ENCODE results near the gene KIFBP.
"Not testable (repeated sequence)": the region's sequence is repeated elsewhere in the genome, so short reads cannot be mapped to it uniquely, and the experiment has no call there.

KIFBP gene, protein sequence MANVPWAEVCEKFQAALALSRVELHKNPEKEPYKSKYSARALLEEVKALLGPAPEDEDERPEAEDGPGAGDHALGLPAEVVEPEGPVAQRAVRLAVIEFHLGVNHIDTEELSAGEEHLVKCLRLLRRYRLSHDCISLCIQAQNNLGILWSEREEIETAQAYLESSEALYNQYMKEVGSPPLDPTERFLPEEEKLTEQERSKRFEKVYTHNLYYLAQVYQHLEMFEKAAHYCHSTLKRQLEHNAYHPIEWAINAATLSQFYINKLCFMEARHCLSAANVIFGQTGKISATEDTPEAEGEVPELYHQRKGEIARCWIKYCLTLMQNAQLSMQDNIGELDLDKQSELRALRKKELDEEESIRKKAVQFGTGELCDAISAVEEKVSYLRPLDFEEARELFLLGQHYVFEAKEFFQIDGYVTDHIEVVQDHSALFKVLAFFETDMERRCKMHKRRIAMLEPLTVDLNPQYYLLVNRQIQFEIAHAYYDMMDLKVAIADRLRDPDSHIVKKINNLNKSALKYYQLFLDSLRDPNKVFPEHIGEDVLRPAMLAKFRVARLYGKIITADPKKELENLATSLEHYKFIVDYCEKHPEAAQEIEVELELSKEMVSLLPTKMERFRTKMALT

DNA sequence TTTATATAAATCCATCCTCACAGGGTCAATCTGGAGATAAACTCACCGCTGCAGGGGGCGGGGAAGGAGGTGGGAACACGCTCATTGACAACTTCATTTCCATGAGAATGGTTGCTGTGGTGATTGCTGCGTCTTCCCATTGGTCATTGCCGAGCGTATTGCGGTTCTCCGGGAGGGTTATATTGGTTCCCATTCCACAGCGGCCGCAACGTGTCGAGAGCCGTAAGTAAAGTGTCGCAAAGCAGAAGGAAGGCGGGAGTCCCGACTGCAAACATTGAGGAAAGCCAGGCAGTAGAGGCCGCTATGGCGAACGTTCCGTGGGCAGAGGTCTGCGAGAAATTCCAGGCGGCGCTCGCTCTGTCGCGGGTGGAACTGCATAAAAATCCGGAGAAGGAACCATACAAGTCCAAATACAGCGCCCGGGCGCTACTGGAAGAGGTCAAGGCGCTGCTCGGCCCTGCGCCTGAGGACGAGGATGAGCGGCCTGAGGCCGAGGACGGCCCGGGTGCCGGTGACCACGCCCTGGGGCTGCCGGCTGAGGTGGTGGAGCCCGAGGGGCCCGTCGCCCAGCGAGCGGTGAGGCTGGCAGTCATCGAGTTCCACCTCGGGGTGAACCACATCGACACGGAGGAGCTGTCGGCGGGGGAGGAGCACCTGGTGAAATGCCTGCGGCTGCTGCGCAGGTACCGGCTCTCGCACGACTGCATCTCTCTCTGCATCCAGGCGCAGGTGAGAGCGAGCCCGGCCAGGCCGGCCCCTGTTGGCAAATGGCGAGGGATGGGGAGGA, at the start of gene KIFBP:
KIFBP (plus strand) TSS at position 274 of the 787 bp plus-strand sequence; CDS start at position 304, 30 bp downstream.
- DNase-seq (ENCODE audit: low read depth in 2 of 2): peak; percentile 51 to 54

DNA sequence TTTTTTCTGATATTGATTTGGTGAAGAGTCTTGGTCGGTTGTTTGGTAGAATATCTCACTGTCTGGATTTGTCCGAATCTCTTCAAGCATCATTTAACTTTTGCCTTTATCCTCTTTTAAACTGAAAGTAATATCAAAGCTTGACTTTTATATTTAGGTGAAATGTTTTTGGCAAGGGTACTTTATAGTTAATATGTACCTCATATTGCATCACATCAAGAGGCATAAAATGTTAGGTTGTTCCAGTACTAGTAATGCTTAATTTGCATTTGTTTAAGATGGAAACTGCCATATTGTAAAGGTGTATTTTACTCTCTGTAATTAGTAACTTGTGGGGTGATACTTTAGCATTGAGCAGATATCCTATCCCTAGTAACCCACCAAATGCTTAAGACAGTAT, 49.7 kb upstream of the KIFBP start:
- no peak for DNase-seq (ENCODE audit: low read depth in 2 of 2)

DNA sequence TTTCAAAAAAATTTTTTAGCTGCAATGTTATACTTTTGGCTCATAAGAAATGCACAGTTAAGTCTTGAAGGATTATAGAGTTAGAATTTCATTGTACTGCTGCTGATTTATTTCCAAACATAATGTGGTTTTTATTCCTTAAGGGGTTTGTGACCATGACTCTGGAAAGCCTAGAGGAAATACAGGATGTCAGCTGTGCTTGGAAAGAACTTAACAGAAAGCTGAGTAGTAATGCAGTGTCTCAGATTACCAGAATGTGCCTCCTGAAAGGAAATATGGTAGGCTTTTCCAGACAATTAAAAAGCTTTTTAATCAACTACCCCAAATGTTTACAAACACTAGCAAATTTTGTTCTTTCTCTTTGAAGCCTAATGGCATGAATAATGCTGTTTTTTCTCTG, 47.7 kb upstream of the KIFBP start:
- not testable (repeated sequence) for DNase-seq (ENCODE audit: low read depth in 2 of 2)

DNA sequence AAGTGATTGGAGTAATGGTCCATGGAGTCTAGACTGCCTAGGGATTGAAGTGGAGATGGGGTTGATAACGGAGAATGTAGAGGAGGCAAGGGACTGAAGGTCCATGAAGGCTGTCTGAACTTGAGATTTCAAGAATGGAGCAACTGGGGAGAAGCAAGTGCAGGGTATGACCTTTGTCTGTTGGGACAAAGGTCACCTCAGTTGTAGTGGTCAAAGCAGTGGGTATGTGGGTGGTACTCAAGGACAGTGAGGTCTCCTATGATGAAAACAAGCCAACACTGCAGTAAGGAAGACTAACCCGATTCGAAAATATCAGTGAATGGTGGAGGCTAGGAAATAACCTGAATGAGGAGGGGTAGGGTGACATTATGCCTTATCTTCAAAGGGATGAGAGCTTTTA, 38.0 kb upstream of the KIFBP start:
- no peak for DNase-seq (ENCODE audit: low read depth in 2 of 2)

DNA sequence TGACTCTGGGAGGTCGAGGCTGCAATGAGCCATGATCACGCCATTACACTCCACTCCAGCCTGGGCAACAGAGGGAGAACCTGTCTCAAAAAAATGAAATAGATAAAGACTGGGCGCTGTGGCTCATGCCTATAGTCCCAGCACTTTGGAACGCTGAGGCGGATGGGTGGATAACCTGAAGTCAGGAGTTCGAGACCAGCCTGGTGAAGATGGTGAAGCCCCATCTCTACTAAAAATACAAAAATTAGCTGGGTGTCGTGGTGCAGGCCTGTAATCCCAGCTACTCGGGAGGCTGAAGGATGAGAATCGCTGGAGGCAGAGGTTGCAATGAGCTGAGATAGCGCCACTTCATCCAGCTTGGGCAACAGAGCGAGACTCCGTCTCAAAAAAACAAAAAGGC, 33.7 kb upstream of the KIFBP start:
- no peak for DNase-seq (ENCODE audit: low read depth in 2 of 2)

DNA sequence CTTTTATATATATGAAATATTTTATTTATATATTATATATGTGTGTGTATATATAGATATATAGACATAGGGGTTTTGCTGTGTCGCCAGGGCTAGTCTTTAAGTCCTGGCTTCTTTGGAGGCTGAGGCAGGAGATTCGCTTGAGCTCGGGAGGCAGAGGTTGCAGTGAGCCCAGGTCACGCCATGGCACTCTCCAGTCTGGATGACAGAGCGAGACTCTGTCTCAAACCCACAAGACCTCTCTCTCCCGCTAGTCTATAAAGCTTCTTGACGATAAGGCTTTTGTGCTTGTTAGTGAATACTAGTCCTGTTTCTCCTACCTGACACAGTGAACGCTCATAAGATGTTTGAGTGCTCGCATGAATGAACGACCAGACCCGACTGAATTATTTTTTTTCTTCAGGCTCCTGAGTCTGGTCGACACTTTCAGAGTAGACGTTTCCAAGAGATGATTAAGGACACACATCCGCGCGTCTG, 33.2 kb upstream of the KIFBP start:
- no peak for DNase-seq (ENCODE audit: low read depth in 2 of 2)

DNA sequence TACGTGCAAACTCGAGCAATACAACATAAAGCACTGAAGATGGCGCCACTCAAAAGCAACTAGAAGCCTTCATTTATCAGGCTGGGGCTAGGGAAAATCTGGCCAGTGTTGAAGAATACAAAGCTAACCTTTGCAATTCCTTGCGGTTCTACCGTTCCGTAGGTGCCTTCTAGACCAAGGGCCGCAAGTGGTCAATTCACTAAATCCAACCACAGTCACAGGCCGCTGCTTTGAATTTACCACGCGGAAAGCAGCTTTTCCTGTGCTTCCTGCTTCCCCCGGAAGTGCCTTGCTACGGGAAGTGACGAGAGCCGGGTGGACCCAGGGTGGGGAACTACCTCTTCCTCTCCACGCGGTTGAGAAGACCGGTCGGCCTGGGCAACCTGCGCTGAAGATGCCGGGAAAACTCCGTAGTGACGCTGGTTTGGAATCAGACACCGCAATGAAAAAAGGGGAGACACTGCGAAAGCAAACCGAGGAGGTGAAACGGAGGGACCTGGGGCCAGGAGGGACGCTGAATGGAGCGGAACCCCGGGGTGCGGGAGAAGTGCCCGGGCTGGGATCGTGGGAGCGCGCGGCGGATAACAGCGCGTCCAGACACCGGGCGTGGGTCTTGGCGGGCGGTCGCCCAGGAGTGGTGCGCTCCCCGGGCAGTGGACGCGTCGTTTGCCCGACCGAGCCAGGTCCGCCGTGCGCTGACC, 32.6 kb upstream of the KIFBP start, which contains the start of gene DDX21:
DDX21 (plus strand) TSS at position 339 of the 701 bp plus-strand sequence; CDS start at position 395, 56 bp downstream.
- peak; percentile 71 to 78 for DNase-seq (ENCODE audit: low read depth in 2 of 2)

DNA sequence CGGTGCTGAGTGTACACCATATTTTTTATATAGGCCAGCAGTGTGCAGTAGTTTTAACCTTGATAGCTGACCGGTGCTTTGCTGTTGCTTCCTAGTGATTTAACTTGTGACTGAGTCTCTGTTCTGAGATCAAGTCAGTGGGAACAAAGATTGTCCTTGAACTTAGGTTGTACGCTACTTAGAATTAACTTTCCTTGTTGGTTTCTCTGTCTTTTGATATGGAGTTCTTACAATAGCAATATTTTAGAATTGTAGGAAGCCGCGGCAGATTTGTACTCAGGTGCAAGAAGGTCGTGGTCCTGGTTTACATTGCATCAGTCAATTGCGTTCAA, 31.4 kb upstream of the KIFBP start:
- DNase-seq (ENCODE audit: low read depth in 2 of 2): peak in 1 of 2 donors; percentile 3

DNA sequence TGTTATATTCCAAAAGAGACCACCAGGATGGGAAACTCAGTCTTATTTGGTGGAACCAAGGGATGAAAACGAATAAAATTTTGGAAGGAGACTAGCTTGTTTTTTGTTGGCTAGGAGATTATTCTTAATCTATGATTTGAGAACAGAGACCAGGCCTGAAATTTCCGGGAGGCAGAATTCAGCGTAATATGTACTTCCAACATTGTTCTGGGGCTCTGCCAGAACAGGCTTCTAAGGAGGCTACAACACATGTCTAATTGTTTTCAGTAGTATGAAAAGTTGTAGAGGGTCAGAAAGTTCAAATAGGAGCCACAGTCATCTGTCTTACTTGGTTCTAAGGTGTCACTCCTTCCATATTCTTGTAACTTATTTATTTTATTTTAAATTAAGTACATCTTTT, 30.9 kb upstream of the KIFBP start:
- DNase-seq (ENCODE audit: low read depth in 2 of 2): no peak

DNA sequence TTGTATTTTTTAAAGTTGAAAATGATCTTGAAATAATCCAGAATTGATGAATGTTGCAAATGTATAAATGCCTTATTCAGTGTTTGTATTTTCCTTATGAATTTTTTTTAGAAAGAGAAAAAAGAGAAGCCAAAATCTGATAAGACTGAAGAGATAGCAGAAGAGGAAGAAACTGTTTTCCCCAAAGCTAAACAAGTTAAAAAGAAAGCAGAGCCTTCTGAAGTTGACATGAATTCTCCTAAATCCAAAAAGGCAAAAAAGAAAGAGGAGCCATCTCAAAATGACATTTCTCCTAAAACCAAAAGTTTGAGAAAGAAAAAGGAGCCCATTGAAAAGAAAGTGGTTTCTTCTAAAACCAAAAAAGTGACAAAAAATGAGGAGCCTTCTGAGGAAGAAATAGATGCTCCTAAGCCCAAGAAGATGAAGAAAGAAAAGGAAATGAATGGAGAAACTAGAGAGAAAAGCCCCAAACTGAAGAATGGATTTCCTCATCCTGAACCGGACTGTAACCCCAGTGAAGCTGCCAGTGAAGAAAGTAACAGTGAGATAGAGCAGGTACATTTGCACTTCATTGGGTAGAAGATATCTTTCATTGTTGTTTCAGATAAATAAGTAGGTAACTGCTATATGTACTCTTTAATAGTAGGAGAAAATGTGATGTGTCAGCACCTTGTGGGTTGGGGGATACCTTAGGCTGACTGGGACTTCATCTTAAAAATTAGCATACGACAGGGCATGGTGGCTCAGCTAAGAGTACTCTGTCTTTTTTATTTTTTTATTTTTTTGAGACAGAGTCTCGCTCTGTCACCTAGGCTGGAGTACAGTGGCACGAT, 28.7 kb upstream of the KIFBP start:
- DNase-seq (ENCODE audit: low read depth in 2 of 2): no peak

DNA sequence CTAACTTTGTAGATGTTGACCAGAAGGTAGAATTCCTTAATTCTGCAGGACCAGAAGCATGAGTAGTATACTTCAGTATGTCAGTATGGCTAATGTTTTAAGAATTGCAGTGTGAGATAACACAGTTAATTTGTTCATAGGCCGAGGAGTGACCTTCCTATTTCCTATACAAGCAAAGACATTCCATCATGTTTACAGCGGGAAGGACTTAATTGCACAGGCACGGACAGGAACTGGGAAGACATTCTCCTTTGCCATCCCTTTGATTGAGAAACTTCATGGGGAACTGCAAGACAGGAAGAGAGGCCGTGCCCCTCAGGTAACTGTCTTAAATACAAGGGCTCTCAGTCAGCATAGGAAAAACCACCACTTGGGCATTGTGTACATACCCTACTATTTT, 25.5 kb upstream of the KIFBP start:
- no peak for DNase-seq (ENCODE audit: low read depth in 2 of 2)

DNA sequence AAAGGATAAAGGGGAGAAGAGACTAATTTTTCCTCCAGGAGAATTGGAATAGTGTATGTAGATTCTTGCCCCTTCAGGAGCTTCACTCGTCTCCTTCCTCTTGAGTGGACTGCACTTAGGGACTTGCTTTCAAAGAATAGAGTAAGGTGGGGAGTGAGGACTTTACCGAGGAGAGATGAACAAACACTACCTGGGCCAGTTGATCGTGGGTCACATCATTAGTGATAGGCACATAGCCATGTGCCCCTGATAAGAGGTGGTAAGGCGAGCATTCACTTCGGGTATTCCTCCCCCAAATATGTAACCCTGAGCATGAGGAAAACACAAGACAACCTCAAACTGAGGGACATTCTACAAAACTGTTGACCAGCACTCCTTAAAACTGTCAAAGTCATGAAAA, 14.6 kb upstream of the KIFBP start:
- DNase-seq (ENCODE audit: low read depth in 2 of 2): no peak

DNA sequence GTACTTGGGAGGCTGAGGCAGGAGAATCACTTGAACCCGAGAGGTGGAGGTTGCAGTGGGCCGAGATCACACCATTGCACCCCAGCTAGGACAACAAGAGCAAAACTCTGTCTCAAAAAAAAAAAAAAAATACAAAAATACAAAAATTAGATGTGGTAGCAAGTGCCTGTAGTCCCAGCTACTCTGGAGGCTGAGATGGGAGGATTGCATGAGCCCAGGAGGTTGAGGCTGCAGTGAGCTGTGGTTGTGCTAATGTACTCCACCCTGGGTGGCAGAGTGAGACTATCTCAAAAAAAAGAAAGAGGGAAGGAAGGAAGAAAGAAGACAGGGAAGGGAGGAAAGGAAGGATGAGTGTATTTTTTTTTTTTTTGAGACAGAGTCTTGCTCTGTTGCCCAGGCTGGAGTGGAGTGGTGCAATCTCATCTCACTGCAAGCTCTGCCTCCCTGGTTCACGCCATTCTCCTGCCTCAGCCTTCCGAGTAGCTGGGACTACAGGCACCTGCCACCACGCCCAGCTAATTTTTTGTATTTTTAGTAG, 12.6 kb upstream of the KIFBP start:
- DNase-seq (ENCODE audit: low read depth in 2 of 2): not testable (repeated sequence)

DNA sequence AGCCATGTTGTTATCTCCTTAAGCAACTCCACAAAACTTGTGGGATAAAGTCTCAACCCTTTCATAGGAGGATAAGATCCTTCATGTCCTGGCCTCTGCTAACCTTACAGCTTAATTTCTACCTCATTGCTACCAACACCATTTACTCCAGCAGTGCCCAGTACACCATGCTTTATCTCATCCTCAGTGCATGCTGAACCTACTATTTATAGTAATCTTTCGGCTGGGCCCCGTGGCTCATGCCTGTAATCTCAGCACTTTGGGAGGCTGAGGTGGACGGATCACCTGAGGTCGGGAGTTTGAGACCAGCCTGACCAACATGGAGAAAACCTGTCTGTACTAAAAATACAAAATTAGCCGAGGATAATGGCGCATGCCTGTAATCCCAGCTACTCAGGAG, 8.9 kb upstream of the KIFBP start:
- not testable (repeated sequence) for DNase-seq (ENCODE audit: low read depth in 2 of 2)

DNA sequence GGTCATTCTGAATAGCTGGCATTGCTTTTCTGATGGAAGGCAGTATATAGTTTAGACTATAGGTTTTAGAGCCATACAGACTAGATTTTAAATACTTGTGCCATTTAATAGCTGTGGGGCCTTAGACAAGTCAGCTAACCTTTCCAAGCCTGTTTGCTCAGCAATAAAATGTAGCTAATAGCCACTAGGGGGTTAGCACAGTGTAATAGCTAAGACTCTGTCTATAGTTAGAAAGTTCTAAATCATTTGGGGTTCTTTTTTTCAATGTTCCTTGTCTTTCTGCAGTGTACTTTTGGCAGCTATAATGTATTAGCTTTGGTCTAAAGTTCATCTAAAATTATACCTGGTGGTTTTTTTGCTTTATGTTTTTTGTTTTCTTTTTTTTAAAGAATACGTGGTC, 7.5 kb upstream of the KIFBP start:
- no peak for DNase-seq (ENCODE audit: low read depth in 2 of 2)

DNA sequence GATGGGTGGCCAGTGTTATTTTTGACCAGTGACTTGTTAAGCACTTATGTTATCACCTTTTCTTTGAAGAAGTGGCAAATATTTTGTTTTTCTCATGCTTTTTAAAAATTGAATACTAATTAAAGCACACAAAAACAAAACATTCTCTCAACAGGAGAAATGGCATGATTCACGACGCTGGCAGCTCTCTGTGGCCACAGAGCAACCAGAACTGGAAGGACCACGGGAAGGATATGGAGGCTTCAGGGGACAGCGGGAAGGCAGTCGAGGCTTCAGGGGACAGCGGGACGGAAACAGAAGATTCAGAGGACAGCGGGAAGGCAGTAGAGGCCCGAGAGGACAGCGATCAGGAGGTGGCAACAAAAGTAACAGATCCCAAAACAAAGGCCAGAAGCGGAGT, 6.2 kb upstream of the KIFBP start:
- no peak for DNase-seq (ENCODE audit: low read depth in 2 of 2)

DNA sequence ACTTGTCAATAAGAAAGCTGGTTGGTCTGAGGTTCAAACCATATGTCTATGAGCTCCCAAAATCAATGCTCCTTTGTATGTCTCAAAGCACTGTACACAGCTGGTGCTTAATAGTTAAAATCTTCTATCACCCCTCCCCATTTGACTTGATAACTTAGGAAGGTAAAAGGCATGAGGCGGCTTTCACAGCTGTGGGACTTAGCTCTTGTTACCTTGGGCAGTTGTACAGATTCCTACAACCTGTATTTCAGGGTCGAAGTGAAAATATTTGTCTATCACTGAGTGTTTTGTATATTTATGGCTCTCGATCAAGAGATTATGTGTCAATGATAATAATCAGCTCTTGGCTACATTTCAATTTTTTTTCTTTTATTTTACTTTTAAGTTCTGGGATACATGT, 992 bp upstream of the KIFBP start:
- no peak for DNase-seq (ENCODE audit: low read depth in 2 of 2)

DNA sequence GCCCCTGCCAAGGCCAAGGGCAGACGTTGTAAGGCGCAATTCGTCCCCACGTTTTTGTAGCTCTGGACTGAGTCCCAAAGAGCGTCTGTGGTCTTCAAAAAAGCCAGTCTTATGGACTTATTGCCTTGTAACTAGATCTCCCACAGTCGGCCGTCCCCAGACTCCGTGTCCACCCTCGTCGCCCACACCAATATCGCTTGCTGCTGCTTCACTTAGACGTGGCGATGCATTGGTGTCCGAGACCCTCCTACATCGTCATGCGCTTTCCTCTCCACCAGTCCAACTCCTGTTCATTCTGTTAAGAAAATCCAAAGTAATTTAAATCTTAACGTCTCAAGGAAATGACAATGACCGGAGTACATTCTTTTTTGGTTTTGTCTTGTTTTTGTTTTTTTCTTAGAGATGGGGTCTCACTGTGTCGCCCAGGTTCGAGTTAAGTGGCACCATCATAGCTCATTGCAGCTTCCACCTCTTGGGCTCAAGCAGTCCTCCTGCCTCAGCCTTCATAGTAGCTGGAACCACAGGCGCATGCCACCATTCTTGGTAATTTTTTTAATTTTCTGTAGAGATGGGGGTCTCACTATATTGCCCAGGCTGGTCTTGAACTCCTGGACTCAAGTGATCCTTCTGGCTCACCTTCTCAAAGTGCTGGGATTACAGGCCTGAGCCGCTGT, 851 bp downstream of the KIFBP start:
- no peak for DNase-seq (ENCODE audit: low read depth in 2 of 2)

DNA sequence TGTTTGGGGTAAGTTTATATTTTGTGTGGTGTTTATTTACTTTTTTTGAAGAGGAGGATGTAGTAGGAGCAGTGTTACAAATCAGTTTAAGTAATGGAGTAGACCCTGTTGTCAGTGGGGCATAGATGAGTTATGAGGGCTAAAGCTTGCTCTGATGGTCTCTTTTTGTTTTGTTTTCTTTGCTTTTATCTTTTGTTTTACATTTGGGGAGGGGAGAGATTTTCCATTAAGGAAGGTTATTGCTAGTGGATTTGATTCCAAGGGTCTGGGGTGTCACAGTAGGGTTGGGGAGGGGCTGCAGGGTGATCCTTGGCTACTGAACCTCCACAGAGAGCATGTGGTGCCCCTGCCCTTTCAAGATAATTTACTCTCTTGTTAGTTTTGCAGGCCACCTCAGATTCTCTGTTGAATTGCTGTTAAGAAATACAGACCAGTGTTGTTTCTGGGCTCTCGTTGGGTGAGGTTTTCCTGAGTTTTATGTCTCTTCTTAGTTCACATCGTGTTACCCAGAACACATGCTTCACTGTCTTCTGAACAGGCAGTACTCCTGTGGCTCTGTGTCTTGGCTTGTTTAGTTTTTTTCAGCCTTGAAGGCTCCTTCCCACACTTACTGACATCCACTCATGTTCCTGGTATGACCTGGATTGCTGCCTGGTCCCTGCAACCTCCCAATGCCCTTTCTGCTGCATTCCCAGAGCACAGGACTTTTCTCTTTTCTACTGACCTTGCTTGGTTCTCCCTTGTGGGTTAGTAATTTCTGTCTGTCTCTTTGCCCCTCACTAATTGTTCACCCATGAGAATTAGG, 4.2 kb downstream of the KIFBP start:
- DNase-seq (ENCODE audit: low read depth in 2 of 2): no peak
